Measurements from ENCODE around the gene SEPTIN7. TPM values are rescaled to one million over a fixed set of nuclear protein-coding genes. Genes with fewer than 3 reads are reported as not detected.

Gene SEPTIN7
- total and polyA plus RNA-seq, 9 of the 15 experiments (the other 6 are each of a cell fraction or from before 2014, with no cell fraction given) = 95.0 to 268 (median 163) TPM

DNA sequence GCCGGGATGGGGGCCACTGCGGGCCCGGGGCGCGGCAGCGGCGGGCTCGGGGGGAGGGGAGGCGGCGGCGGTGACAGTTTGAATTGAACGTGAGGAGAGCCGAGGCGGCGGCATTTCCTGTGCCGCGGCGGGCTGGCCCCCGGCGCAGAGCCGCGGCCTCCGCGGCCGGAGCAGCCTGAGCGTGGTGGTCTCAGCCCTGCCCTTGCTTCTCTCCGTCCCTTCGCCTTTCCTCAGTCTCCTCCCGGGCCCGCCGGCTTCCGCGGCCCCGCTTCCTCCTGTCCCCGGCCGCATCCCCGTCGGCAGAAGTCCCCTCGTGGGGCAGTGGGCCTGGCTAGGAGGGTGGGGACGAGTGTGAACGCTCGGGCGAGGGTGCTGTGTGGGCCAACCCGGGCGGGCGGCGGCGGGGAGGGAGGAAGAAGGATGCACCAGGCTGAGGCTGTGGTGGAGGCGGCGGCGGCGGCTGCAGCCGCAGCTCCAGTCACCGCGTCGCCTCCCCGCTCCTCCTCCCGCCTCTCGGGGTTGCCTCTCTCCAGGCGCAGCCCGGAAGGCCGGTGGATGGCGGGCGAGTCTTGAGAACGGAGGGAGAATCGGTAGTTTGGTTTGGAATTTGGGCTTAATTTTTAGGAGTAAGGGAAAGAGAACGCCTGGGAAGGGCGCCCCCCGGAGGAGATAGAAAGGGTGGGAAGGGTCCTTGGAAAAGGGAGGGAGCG lies 690 bp downstream of the SEPTIN7 start (continued):
- TF ChIP-seq ZBTB33 (CRISPR knock-in tag; IDR thresholded peaks at IDR 0.05) (no peak), SP2 (IDR thresholded peaks at IDR 0.05; ENCODE audit: extremely low read depth, low read depth, low read length, poor library complexity, severe bottlenecking) (no peak), RFX5 (IDR thresholded peaks at IDR 0.05; ENCODE audit: low read depth, low read length) (no peak), ZFP30 (CRISPR knock-in tag; IDR thresholded peaks at IDR 0.05; ENCODE audit: borderline replicate concordance) (no peak), PURB (CRISPR knock-in tag; IDR thresholded peaks at IDR 0.05; ENCODE audit: low read depth) (no peak), CBFB (CRISPR knock-in tag; IDR thresholded peaks at IDR 0.05) (no peak), SMAD2 (IDR thresholded peaks at IDR 0.05; ENCODE audit: low read depth, low read length) (no peak), POLR2AphosphoS5 (IDR thresholded peaks at IDR 0.05; ENCODE audit: control insufficient read depth, insufficient read depth, low read depth, low read length) (no peak), IRF2 (CRISPR knock-in tag; IDR thresholded peaks at IDR 0.05) (no peak), PHF21A (IDR thresholded peaks at IDR 0.05; ENCODE audit: borderline replicate concordance, low read depth) (0 out of 2 replicates have a peak, but pooled peaks have one; percentile 39), MTA2 (IDR thresholded peaks at IDR 0.05; ENCODE audit: low read depth) (no peak)
- TF ChIP-seq, protein P1, sequence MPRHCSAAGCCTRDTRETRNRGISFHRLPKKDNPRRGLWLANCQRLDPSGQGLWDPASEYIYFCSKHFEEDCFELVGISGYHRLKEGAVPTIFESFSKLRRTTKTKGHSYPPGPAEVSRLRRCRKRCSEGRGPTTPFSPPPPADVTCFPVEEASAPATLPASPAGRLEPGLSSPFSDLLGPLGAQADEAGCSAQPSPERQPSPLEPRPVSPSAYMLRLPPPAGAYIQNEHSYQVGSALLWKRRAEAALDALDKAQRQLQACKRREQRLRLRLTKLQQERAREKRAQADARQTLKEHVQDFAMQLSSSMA (CRISPR knock-in tag; IDR thresholded peaks at IDR 0.05) = no peak
- TF ChIP-seq, protein P2, sequence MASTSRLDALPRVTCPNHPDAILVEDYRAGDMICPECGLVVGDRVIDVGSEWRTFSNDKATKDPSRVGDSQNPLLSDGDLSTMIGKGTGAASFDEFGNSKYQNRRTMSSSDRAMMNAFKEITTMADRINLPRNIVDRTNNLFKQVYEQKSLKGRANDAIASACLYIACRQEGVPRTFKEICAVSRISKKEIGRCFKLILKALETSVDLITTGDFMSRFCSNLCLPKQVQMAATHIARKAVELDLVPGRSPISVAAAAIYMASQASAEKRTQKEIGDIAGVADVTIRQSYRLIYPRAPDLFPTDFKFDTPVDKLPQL (IDR thresholded peaks at IDR 0.05; ENCODE audit: extremely low read depth, insufficient read length) = no peak

Measured in K562 (cell line).